Measurements from ENCODE around the gene GTF2F2. TPM values are rescaled to one million over a fixed set of nuclear protein-coding genes. Genes with fewer than 3 reads are reported as not detected.

GTF2F2 gene
- total and polyA plus RNA-seq, 2 experiments from 2014 or later: 15.5 to 21.3 TPM

DNA sequence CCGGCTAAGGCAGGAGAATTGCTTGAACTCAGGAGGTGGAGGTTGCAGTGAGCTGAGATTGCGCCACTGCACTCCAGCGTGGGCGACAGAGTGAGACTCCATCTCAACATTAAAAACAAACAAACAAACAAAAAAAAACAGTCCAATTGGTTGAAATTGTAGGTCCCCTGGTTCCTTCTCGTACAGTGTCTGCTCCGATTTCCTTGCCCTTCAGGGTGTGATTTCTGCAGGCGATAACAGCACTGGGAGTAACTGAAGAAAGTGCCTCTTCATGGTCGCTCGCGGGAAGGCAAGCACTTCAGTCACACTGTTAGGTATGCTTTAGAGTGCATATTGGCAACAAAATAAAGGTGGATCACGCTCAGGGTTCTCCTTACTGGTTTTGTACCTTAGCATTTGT lies 181.0 kb downstream of the GTF2F2 start:
- no peaks in the 10 kb centered on the region for H3K9me3 ChIP-seq (ENCODE audit: low read depth)
- no peak overlapping the region for H3K4me3 ChIP-seq
- no peak overlapping the region for H3K27ac ChIP-seq
- H3K4me1 ChIP-seq (ENCODE audit: low read depth): no peaks in the 10 kb centered on the region
- DNase-seq (ENCODE audit: low read depth in 1 of 2, low spot score in 1 of 2): no peak
- no peaks in the 10 kb centered on the region for H3K27me3 ChIP-seq
- TF ChIP-seq, protein P1, sequence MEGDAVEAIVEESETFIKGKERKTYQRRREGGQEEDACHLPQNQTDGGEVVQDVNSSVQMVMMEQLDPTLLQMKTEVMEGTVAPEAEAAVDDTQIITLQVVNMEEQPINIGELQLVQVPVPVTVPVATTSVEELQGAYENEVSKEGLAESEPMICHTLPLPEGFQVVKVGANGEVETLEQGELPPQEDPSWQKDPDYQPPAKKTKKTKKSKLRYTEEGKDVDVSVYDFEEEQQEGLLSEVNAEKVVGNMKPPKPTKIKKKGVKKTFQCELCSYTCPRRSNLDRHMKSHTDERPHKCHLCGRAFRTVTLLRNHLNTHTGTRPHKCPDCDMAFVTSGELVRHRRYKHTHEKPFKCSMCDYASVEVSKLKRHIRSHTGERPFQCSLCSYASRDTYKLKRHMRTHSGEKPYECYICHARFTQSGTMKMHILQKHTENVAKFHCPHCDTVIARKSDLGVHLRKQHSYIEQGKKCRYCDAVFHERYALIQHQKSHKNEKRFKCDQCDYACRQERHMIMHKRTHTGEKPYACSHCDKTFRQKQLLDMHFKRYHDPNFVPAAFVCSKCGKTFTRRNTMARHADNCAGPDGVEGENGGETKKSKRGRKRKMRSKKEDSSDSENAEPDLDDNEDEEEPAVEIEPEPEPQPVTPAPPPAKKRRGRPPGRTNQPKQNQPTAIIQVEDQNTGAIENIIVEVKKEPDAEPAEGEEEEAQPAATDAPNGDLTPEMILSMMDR (IDR thresholded peaks at IDR 0.05; ENCODE audit: low read depth, low read length): no peak
- H3K36me3 ChIP-seq: no peaks in the 10 kb centered on the region

DNA sequence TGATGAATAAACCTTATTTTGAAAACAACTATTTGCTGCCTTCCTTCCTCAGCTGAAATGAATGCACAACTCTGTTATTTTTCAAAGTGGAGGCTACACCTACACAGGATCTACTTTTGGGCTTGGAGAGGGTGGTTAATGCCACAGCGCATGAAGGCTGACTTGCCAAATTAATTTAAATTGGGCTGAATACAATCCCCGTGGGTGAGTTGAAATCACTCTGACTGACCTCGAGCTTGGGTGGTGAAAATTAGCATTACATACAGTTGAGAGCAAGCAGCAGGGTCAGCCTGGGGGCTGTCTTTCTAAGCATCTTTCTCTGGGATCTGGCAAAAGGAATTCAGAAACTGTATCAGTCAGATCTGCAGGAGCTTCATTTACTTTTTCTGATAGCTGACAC lies 182.2 kb downstream of the GTF2F2 start:
- DNase-seq (ENCODE audit: low read depth in 1 of 2, low spot score in 1 of 2): no peak
- Histone ChIP-seq H3K4me1 (ENCODE audit: low read depth) (no peaks in the 10 kb centered on the region), H3K9me3 (ENCODE audit: low read depth) (no peaks in the 10 kb centered on the region), H3K36me3 (no peaks in the 10 kb centered on the region), H3K27ac (no peak overlapping the region), H3K27me3 (no peaks in the 10 kb centered on the region), H3K4me3 (no peak overlapping the region)
- TF ChIP-seq, protein P1 (IDR thresholded peaks at IDR 0.05; ENCODE audit: low read depth, low read length): no peak

- no peaks in the 10 kb centered on the region for H3K36me3 ChIP-seq
- no peaks in the 10 kb centered on the region for H3K4me1 ChIP-seq (ENCODE audit: low read depth)
- H3K4me3 ChIP-seq: no peak overlapping the region
- H3K9me3 ChIP-seq (ENCODE audit: low read depth): no peaks in the 10 kb centered on the region
- no peaks in the 10 kb centered on the region for H3K27me3 ChIP-seq
- H3K27ac ChIP-seq: no peak overlapping the region
- DNase-seq (ENCODE audit: low read depth in 1 of 2, low spot score in 1 of 2): no peak
- TF ChIP-seq, protein P1 (IDR thresholded peaks at IDR 0.05; ENCODE audit: low read depth, low read length): no peak
These were observed 182.7 kb downstream of the GTF2F2 start for GRCh38 chr13:45303026-45303425.

- Histone ChIP-seq H3K4me3 (no peak overlapping the region), H3K27me3 (no peaks in the 10 kb centered on the region)
These were observed 183.6 kb downstream of the GTF2F2 start for GRCh38 chr13:45303866-45304265.

DNA sequence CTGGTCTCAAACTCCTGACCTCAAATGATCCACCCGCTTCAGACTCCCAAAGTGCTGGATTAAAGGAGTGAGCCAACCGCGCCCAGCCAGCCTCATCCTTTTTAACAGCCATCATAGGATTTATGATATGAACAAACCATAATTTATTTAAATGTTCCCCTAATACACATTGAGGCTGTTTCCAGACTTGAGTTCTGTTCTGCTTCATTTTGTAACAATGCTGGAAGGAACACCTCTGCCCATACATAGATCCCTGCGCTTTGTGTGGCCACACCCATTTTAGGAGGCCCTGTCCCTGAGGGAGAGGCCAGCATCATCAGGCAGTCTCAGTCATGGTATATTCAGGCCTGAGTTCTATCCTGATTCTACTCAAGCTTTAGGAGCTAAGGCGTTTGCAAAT lies 184.8 kb downstream of the GTF2F2 start:
- no peaks in the 10 kb centered on the region for H3K36me3 ChIP-seq
- no peaks in the 10 kb centered on the region for H3K27me3 ChIP-seq
- TF ChIP-seq, protein P1 (IDR thresholded peaks at IDR 0.05; ENCODE audit: low read depth, low read length): no peak
- H3K27ac ChIP-seq: no peak overlapping the region
- no peak overlapping the region for H3K4me3 ChIP-seq
- no peak for DNase-seq (ENCODE audit: low read depth in 1 of 2, low spot score in 1 of 2)
- H3K4me1 ChIP-seq (ENCODE audit: low read depth): no peaks in the 10 kb centered on the region
- no peaks in the 10 kb centered on the region for H3K9me3 ChIP-seq (ENCODE audit: low read depth)

More at GRCh38 chr13:45303866-45304265, 183.6 kb downstream of the GTF2F2 start:
- no peak overlapping the region for H3K27ac ChIP-seq
- TF ChIP-seq, protein P1 (IDR thresholded peaks at IDR 0.05; ENCODE audit: low read depth, low read length): no peak
- no peaks in the 10 kb centered on the region for H3K4me1 ChIP-seq (ENCODE audit: low read depth)
- H3K9me3 ChIP-seq (ENCODE audit: low read depth): no peaks in the 10 kb centered on the region
- no peak for DNase-seq (ENCODE audit: low read depth in 1 of 2, low spot score in 1 of 2)
- H3K36me3 ChIP-seq: no peaks in the 10 kb centered on the region

- DNase-seq (ENCODE audit: low read depth in 1 of 2, low spot score in 1 of 2): no peak
- TF ChIP-seq, protein P1 (IDR thresholded peaks at IDR 0.05; ENCODE audit: low read depth, low read length): no peak
- Histone ChIP-seq H3K4me3 (no peak overlapping the region), H3K27me3 (peaks cover 13% of the 10 kb centered on the region), H3K36me3 (no peaks in the 10 kb centered on the region), H3K4me1 (ENCODE audit: low read depth) (no peaks in the 10 kb centered on the region), H3K9me3 (ENCODE audit: low read depth) (no peaks in the 10 kb centered on the region), H3K27ac (no peak overlapping the region)
These were observed 186.7 kb downstream of the GTF2F2 start for GRCh38 chr13:45306966-45307365.
